ENCODE results near the gene GHITM.

DNA sequence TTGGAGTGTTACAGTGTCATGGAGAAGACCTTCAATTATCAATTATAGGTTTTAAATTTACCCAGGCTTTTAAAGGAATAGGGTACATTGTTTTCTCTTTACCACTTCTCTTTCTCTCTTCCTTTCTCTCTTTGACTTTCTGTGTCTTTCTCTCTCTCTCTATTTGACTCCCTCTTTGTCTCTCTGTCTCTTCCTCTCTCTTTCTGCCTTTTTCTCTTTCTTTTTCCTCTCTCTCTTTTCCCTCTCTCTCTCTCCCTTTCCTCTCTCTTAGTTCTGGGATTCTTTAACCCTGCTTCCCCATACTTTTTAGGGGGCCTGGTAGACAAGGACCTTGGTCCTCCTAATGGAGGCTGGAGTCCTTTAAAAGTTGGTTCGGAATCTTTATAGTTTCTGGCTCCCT, 15.9 kb upstream of the GHITM start:
- TF ChIP-seq POLR2AphosphoS5 (IDR thresholded peaks at IDR 0.05; ENCODE audit: borderline replicate concordance, low read depth, low read length): no peak
- no peak for TF ChIP-seq EZH2 (IDR thresholded peaks at IDR 0.05)
- no peak for TF ChIP-seq FOXP2 (optimal IDR thresholded peaks at IDR 0.05; ENCODE audit: control extremely low read depth, extremely low read length, insufficient read depth)
